ENCODE data around the gene KRTAP10-2. TPM values are rescaled to one million over a fixed set of nuclear protein-coding genes. Genes with fewer than 3 reads are reported as not detected.
"Not testable (repeated sequence)": the region's sequence is repeated elsewhere in the genome, so short reads cannot be mapped to it uniquely, and the experiment has no call there.

Gene KRTAP10-2
- total RNA-seq, 4 donors from 2014 or later: not detected

DNA sequence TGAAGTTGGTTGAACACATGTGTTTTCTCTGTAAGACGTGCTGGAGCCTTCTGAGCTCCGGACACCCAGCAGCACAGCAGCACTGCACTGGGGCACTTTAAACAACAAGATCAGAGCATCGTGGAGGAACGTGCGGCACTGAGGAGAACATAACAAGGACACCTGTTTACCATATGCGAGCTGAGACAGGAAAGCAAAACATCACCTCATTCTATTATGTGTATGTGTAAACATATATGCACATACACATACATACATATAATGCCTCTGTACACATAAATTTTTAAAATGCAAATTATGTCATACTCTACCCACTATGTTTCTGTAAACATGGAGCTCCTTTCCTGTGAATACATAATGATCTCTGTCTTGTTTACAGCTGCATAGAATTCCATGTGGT is 44.2 kb upstream of the KRTAP10-2 start:
- peak in 1 of 3 donors; percentile 23 for DNase-seq

DNA sequence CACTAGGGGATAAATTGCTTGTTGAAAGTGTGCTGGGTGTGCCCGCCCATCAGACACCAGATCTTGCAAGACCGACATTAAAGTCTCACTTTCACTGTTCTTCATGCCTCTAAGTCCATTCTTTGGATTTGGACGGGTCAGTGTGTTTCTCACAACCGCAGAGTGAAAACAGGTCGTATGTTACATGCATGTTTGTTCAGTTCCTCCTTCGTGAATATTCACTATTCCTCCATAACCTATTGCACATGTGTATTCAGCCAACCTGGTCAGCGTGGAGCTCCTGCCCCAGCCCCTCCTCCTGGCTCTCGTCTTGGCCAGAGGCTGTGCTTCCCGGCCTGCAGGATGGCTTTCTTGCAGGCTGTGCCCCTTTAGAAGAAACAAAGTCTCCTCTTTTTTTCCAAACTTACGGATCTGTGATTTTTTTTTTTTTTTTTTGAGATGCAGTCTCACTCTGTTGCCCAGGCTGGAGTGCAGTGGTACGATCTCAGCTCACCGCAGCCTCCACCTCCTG is 43.2 kb upstream of the KRTAP10-2 start:
- no peaks in the 10 kb centered on the region for H3K27me3 ChIP-seq
- TF ChIP-seq POLR2A (IDR thresholded peaks at IDR 0.05): no peak
- TF ChIP-seq, protein P1, sequence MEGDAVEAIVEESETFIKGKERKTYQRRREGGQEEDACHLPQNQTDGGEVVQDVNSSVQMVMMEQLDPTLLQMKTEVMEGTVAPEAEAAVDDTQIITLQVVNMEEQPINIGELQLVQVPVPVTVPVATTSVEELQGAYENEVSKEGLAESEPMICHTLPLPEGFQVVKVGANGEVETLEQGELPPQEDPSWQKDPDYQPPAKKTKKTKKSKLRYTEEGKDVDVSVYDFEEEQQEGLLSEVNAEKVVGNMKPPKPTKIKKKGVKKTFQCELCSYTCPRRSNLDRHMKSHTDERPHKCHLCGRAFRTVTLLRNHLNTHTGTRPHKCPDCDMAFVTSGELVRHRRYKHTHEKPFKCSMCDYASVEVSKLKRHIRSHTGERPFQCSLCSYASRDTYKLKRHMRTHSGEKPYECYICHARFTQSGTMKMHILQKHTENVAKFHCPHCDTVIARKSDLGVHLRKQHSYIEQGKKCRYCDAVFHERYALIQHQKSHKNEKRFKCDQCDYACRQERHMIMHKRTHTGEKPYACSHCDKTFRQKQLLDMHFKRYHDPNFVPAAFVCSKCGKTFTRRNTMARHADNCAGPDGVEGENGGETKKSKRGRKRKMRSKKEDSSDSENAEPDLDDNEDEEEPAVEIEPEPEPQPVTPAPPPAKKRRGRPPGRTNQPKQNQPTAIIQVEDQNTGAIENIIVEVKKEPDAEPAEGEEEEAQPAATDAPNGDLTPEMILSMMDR (IDR thresholded peaks at IDR 0.05): no peak
- peak in 1 of 3 donors; percentile 28 for DNase-seq
- H3K36me3 ChIP-seq: no peaks in the 10 kb centered on the region
- H3K4me1 ChIP-seq: no peaks in the 10 kb centered on the region
- no peak overlapping the region for H3K4me3 ChIP-seq
- H3K9me3 ChIP-seq: peaks cover 0 to 4% (median 0%) of the 10 kb centered on the region in 4 donors
- H3K27ac ChIP-seq: no peak overlapping the region

More for the DNA sequence above, 44.2 kb upstream of the KRTAP10-2 start:
- TF ChIP-seq, protein P1 (IDR thresholded peaks at IDR 0.05): no peak
- no peak for TF ChIP-seq POLR2A (IDR thresholded peaks at IDR 0.05)
- Histone ChIP-seq H3K9me3 (peaks cover 0 to 4% (median 0%) of the 10 kb centered on the region in 4 donors), H3K4me3 (no peak overlapping the region), H3K4me1 (no peaks in the 10 kb centered on the region), H3K27me3 (no peaks in the 10 kb centered on the region), H3K27ac (no peak overlapping the region), H3K36me3 (no peaks in the 10 kb centered on the region)

DNA sequence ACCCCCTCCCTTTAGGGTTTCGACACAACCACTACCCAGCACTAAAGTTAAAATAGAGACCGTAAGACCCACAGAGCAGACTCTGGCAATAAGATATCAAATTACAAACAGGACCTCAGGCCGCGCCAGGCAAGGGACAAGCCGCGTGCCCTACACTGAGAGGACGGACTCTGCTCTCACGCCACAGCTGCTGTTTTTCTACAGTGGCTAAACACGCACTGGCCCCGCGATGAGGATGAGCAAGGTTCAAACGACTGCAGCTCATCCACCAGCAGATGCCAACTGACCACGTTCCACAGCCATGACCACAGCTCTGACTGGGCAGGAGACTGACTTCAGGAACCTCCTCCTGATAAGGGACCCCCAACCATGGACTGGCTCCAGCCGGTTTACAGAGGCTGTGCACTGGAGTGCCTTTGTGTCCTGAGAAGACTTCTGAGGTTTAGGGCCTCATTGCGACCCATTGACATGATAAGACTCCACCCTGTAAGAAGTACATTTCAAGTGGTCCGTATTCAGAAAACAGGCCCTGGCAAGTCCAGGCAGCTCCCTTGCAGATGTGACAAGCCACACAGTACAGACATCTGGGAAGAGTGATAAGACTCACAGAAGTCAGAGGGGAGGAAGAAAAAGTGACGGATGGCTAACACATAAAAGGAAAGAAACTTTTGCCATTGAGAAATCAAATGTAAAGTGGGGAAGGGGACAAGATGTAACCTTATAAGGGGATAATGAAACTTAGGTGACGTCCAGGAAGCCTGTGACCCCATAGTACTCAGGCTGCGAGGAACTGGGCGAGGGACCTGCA is 42.5 kb upstream of the KRTAP10-2 start:
- Histone ChIP-seq H3K36me3 (no peaks in the 10 kb centered on the region), H3K4me3 (no peak overlapping the region), H3K9me3 (no peaks in the 10 kb centered on the region), H3K27ac (no peak overlapping the region), H3K27me3 (no peaks in the 10 kb centered on the region), H3K4me1 (no peaks in the 10 kb centered on the region)
- no peak for TF ChIP-seq POLR2A (IDR thresholded peaks at IDR 0.05)
- TF ChIP-seq, protein P1 (IDR thresholded peaks at IDR 0.05): no peak
- peak in 1 of 3 donors; percentile 35 for DNase-seq

DNA sequence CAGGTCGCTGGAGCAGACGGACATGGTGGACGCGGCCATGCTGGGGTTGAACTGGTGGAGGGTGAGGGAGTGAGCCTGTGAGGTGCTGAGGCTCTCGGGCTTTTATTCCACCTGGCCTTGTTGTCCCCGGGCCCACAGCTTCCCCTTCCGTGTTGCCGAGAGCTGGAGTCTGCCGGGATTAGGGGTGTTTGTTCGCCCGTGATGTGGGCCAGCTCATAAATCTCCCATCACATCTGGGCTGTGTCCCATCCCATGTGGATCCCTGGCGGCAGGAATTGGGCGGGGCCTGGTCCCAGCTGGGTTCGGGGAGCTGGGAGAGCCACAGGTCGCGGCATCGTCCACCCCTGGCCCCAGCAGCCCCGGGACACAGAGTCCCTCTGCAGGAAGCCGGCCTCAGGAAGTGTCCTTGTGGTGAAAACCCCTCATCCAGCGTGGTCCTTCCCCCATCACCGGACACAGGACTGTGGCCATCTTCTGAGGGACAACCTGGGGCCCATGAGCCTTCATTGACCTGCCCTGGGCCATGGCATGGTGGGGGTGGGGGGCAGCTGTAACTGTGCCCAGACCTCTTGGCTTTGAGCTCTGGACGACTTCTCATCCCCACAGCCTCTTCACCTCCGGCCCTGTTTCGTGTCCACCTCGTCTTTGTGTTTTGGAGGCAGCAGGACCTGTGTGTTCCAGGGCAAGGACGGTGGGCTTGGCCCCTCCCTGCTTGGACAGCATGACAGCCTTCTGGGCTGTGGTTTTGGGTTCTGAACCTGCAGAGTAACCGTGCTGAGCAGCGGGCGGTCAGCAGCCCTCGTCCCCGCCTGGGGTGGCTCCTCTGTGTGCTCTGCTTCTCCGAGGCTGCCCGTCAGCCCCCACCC is 41.4 kb upstream of the KRTAP10-2 start, which contains the start of gene KRTAP10-6:
Gene KRTAP10-6 (minus strand): TSS at position 60 of the 866 bp plus-strand sequence. CDS start 21 bp downstream, at position 39.
- Histone ChIP-seq H3K9me3 (no peaks in the 10 kb centered on the region), H3K27me3 (no peaks in the 10 kb centered on the region), H3K4me3 (no peak within 1 kb of the TSS), H3K4me1 (no peaks in the 10 kb centered on the region), H3K27ac (no peak within 1 kb of the TSS), H3K36me3 (no peaks in the 10 kb centered on the region)
- TF ChIP-seq, protein P1 (IDR thresholded peaks at IDR 0.05): no peak
- no peak for TF ChIP-seq POLR2A (IDR thresholded peaks at IDR 0.05)
- DNase-seq: peak in 2 of 3 donors; percentile 37 to 46

DNA sequence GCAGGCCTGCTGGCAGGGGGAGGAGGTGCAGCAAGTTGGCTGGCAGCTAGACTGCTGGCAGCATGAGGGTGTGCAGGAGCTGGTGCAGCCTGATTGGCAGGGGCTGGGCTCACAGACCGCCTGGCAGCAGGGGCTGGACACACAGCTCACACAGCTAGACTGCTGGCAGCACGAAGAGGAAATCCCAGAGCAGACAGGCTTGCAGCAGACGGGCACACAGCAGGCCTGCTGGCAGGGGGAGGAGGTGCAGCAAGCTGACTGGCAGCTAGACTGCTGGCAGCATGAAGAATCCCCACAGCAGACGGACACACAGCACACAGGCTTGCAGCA is 40.5 kb upstream of the KRTAP10-2 start:
- not testable (repeated sequence) for H3K4me3 ChIP-seq, H3K9me3 ChIP-seq, H3K36me3 ChIP-seq, DNase-seq, H3K27ac ChIP-seq, H3K27me3 ChIP-seq, H3K4me1 ChIP-seq

DNA sequence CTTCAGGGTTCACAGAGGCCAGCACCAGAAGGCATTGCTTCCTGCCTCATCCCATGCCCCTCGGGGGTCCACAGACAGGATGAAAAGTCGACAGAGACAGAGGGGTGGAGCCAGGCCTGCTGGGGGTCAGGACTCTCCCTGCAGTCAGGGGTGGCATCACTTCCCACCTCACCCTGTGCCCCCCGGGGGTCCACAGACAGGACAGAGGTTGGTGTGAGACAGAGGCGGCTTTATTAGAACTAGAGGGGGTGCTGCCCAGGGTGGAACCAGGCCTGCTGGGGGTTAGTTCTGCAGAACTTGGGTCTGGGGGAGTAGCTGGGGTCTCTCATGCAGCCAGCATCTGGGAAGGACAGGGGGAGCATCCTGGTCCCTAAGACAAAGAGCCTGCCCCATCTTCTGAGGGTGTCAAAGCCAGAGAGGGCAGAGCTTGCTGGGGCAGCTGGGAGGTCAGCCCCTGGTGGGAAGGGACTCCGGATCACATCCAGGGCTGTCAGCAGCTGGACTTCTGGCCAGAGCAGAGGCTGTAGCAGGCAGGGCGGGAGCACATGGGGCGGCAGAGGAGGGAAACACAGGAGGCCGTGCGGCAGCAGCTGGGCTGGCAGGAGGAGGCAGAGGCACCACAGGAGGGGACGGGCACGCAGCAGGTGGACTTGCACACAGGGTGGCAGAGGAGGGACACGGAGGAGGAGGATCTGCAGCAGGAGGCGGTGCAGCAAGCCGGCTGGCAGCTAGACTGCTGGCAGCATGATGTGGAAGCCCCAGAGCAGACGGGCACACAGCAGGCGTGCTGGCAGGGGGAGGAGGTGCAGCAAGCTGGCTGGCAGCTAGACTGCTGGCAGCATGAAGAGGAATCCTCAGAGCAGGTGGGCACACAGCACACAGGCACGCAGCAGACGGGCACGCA is 39.8 kb upstream of the KRTAP10-2 start:
- H3K4me1 ChIP-seq, H3K27ac ChIP-seq, H3K27me3 ChIP-seq, H3K4me3 ChIP-seq, H3K36me3 ChIP-seq, H3K9me3 ChIP-seq: not testable (repeated sequence)
- peak in 1 of 3 donors; percentile 17 for DNase-seq

Data from Peyer's patch (tissue), 4 donors.